GM20431 (cell line): ENCODE measurements around the gene MYH2.
"Not testable (repeated sequence)": the region's sequence is repeated elsewhere in the genome, so short reads cannot be mapped to it uniquely, and the experiment has no call there.

ENCODE experiments used
- in situ Hi-C: fragments of 300-500 bp; cut with MseI, MboI; formaldehyde crosslinking; loops from one replicate; pipeline ENCODE4 v1.15.0; 2020; ENCODE audit warnings: low sequenced_read_pairs; ENCODE audit not compliant: unreplicated experiment

The MYH2 gene

DNA sequence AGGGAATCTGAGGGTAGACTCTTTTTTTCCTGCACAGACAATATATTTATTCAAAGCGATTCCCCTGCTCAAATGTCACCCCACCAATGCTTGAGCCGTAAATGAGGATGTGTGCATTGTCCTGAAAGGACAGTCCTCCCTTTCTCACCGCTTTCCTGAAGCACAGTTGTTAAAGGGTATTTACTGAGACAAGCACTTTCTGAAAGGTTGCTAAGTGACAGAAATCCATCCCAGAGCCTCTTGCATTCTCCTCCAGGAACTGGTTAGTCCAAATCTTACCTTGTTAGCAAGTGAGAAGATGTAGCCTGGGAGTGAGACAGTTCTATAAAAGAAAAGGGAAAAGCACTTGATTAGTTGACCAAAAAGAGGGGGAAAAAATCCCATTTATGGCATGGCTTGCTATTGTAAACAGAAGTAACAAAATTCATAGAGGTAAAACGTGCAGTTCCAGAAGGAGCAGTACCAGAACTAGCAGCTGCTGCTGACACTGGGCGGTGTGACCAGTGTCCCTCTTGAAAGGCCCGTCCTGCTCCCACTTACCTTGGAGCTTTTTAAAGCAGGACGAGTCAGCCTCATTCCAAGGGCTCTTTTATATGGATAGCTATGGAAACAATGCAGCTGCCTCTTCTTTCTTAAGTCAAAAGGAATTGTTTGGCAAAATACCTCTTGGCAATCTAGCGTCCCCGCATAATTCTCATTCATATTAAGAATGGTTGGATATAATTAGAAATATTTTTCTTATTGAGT is at the start of gene MYH2:
Gene MYH2, minus strand, starts transcription at position 563 of the 747 bp plus-strand sequence. CDS start 1,738 bp downstream, outside the sequence.
- in situ Hi-C loops = no loop called here

DNA sequence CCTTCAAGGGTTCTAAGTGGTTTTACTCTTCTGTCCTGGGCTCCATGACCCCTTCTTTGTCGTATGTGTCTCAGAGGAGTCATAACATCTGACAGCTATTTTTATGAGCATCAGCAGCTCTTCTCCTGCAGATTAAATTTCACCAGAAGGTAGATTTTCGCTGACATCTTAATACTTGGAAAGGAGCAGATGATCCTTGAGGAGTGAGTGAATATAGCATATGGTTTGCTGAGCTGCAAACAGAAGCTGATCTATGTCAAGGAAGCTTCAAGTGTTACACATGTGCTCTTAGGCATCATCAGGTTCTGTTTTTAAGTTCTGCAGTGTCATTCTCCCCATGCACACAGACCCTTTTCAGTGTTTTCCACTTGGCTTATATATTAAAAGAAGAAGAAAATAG is 49.2 kb upstream of the MYH2 start:
- in situ Hi-C loops = no loop called here

DNA sequence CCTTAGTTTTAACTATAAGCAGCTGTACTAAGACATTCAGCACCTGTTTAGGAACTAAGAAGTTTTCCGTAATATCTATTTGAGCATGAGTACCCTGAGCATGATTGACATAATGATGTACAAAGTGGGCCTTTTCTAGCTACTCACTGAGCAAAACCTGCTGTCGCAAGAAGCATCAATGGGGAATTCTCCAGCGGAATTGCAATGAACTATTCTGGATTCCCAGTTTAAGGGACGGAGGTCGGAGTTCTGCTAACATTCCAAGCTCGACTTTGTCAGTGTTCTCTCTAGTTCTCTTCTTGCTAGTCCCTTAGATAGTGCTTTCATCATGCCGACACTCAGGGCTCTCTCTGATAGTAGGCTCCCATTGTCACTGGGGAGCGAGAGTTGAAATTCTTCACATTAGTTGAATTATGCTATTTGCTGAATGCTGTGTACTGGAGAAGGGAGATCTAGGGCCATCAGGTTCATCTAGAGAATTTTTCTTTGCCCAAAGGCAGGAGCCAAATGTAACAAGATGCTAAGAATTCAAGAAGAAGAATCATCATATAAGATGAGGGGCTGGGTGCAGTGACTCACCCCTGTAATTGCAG is 40.2 kb upstream of the MYH2 start:
- in situ Hi-C loops = no loop called here

DNA sequence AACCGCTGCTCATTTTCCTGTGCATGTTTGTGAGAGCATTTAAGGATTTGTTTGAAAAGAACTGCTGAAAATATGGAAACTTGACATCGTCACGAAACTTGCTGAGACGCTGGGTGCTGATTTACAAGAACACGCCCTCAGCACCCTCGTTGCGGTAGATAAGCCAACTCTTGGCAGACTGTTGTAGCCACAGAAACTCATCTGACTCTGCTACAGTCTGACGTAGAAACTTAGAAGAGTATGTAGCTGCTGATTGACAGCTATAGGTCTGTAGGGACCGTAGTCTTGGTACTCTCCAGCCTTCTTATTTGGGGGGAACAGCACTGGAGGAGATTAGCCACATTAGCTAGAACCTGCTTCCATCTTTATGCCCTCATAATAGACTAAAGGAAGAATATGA is 36.1 kb upstream of the MYH2 start:
- in situ Hi-C loops = no loop called here

DNA sequence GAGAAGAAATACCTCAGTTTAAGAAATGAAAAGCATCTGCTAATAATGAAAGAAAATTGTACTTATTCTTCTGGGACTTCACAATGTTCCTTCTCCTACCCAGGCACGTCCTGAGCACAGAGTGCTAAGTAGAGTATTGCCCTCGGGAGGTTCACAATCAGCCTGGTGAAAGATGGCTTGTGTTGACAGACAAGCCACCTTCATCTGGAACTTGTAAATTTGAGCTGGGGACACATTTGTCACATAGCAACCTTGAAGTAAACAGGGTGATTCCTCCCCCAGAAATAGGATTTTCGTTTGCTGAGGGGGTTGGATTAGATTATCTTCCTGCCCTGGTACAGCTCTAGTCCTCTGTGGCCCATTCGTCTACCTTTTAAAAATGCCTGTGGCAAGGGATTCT is 34.4 kb upstream of the MYH2 start:
- in situ Hi-C loops = no loop called here

- in situ Hi-C loops = no loop called here
Measured at GRCh38 chr17:10579270-10579669, 29.8 kb upstream of the MYH2 start.

DNA sequence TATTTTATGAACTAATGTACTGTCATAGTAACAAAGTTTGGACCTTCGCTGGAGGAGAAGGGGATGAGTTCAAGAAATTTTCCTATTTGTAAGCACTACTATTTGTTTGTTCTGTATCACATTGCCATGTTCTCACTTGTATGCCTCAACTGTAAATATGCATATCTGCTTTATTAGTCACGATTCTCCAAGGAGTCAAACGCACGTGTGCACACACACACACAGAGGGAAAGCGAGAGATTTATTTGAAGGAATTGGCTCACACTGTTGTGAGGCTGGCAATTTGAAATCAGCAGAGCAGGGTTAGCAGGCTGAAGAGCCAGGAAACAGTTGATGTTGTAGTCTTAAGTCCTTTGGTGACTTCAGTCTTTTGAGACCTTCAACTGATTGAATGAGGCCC is 24.9 kb upstream of the MYH2 start:
- in situ Hi-C loops = no loop called here

GRCh38 chr17:10563991-10564660 is 14.7 kb upstream of the MYH2 start:
- in situ Hi-C loops = no loop called here

DNA sequence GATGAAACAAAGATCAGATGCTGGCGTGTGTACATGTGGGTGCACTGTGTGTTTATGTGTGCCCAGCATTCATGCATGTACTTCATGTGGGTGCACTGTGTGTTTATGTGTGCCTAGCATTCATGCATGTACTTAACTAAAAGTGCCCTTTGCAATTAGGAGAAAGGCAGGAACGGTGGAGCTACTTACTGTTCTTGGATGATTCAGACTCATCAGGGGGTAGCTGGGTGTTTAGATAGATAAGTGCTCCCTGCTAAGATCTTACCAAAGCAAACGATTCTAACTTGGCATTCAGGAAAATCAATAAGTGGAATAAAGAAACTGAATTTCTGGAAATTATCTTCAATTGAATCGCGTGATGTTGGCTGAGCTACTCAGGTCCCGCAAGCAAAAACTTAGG is 8.6 kb upstream of the MYH2 start:
- in situ Hi-C loops = no loop called here

GRCh38 chr17:10557422-10557821 is 8.0 kb upstream of the MYH2 start:
- in situ Hi-C loops = no loop called here

DNA sequence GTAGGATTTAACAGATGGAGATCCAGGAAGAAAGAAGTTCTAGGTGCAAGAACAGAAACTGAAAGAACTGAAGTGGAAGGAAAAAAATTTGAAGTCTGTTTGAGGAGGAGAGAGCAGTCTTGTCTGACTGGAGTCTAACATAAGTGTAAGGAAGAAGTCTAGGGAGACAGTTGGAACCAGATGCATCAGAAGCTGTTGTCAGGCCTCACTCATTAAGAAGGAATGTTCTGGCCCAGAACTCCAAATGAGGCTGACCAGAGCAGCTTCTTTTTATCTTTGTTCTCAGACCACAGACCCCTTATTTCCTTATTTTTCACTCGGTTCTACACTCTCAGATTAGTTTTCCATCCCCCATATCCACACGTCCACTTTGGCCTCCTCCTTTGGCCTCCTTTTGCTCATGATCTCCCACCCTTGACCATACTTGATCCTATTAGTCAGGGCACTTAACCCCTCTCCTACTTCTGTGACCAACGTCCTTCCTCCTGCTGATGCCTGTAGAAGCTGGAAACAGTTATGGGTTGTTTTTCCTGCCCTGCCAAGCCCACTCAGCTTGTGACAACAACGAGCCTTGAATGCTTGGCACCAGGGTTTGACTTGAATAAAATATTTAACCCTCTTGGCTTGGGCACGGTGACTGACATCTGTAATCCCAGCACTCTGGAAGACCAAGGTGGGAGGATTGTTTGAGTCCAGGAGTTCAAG is 7.0 kb upstream of the MYH2 start:
- in situ Hi-C loops = no loop called here

GRCh38 chr17:10550014-10550413 is 556 bp upstream of the MYH2 start:
- in situ Hi-C loops = no loop called here

- in situ Hi-C loops = no loop called here
Measured at GRCh38 chr17:10547351-10547750, 2.1 kb downstream of the MYH2 start.

DNA sequence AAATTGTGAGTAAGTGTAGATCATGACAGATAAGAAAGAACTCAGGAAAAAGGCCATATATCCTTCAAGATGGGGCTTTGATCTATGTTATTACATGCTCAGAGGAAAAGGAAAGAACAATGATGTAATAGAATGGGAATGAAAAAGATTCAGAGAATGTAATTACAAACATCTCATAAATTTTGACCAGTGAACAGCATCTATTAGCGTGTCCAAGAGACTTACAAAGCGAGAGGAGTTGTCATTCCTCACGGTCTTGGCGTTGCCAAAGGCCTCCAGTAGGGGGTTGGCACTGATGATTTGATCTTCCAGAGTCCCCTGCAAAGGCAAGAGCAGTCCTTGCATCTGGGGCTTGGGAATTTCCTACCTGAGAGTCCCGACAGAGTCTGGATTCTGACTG is 6.0 kb downstream of the MYH2 start:
- in situ Hi-C loops = not testable (repeated sequence)

- in situ Hi-C loops = not testable (repeated sequence)
Measured at GRCh38 chr17:10541179-10541578, 8.3 kb downstream of the MYH2 start.

DNA sequence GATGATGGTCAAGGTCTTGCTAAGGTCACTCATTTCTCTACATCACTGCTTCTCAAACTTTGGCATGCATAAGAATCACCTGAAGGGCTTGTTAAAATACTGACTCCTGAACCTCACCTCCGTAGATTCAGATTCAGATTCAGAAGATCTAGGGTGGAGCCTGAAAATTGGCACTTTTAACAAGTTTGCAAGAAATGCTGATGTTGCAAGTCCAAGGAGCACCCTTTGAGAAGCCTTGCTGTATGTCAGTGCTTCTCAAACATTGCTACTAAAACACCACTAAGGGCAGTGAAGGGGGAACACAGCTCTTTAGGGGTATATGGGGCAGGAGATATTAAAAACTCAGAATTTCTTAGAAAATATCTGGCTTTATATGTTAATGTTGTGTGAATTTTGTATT is 17.4 kb downstream of the MYH2 start:
- in situ Hi-C loops = no loop called here

DNA sequence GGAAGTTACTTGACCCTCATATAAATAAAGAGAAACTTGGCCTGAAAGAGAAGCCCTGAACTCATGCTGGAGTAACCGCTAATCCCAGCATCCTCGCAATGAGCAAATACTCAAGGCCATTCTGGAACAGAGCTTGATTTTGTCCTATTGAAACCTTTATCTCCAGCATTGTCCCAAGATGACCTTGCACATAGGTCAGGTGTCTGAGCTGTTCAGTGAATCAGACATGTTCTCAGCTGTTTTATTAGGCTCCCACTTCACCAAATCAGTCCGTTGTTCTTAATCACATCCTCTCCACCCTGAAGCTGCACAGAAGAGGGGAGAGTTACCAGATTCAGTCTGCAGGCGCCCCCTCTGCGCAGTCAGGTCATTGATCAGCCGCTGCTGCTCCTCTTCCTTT is 22.0 kb downstream of the MYH2 start:
- in situ Hi-C loops = no loop called here

- in situ Hi-C loops = no loop called here
Measured at GRCh38 chr17:10526517-10526916, 22.9 kb downstream of the MYH2 start.

DNA sequence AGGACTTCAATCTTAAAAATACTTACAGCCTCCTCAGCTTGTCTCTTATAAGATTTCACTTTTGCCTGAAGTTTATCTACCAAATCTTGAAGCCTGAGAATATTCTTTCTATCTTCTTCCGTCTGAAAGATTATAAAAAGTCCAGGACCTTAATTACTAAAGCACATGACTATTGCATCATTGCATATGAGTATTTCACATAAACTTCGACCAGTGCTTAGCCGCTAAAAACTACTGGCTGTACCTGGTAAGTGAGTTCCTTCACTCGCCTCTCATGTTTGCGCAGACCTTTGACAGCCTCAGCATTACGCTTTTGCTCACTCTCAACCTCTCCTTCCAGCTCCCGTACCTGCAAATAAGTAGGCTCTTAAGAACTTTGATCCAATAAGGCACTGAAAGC is 26.4 kb downstream of the MYH2 start:
- in situ Hi-C loops = no loop called here

- in situ Hi-C loops = no loop called here
Measured at GRCh38 chr17:10521949-10522348, 27.5 kb downstream of the MYH2 start.
